Activated naive CD4-positive, alpha-beta T cell treated with Interleukin-2 at 50 U/mL for 16 hours (primary cell): Measurements from ENCODE around the gene LRBA.

ENCODE experiments used
- DNase-seq: peaks from one replicate; pipeline ENCODE4 v3.0.0-alpha.2; 2020

The LRBA gene

DNA sequence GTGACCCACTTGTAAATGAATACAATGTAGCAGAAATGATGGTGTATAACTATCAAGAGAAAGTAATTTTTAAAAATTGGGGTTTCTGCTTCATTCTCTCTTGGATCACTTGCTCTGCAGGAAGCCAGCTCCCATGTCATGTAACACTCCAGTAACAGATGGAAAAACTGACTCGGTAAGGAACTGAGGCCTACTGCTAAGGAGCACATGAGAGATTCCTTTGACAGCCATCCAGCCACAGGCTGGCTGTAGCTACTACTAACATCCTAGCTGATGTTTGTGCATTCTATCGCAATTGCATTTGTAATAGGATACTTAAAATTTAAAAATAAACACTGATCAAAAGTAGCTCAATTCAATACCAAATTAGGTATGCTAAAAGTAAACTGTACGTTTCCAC, 535.4 kb downstream of the LRBA start:
- no peak for DNase-seq

GRCh38 chr4:150477869-150478268, 537.2 kb downstream of the LRBA start:
- DNase-seq = no peak

- DNase-seq = no peak
Observed at GRCh38 chr4:150476776-150477175, 538.3 kb downstream of the LRBA start.

- no peak for DNase-seq
Observed at GRCh38 chr4:150475763-150476162, 539.3 kb downstream of the LRBA start.

DNA sequence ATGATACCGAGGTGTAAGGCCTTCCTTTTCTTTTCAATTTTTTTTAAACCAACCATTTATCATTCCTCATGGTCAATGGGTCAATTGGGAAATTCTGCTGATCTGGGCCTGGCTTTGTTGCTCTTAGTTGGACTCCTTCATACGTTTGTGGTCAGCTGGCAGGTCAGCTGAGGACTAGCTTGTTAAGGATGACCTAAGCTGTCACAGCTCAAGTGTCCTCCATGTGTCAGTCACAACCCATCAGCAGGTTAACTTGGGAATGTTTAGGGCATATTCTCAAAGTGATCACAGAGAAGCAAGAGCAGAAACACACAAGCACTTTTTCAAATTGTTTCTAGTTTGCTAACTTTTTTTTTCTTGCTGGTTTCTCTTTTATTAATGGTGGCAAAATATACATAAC, 550.6 kb downstream of the LRBA start:
- no peak for DNase-seq

GRCh38 chr4:150462743-150463142, 552.3 kb downstream of the LRBA start:
- no peak for DNase-seq

DNA sequence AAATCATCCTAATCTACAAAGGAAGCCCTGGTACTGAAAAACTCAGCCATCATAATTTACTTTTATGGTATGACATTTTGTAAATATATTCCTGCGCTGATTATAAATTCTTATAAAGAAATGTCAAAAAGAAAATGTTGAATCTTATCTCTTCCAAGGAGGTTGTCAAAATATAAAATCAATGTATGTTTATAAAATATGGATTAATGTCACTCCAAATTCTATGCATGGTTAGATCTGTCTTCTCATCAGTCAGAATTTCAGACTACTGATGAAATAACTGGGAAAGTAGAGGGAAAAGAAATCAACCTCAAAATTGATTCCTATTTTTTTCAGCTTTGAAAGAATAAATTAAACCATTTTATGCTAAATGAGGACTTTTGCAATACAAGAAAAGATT, 553.1 kb downstream of the LRBA start:
- DNase-seq = no peak

DNA sequence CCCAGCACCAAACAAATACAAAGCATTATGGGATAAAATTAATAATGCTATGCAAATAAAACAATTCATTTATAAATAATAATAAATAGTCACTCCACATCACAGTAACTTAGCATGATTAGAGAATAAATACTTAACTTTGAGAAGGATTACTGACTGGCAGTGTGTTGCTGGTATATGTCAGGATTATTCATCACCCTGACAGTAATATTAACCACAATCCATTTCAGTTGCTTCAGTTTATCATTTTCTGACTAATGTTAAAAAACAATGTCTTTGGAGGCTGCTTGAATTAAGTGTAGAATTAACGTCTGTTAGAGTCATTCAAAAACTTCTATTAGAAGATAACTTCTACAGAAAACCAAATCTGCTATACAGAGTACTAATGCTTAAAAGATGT, 557.3 kb downstream of the LRBA start:
- no peak for DNase-seq

GRCh38 chr4:150451883-150452282, 563.2 kb downstream of the LRBA start:
- no peak for DNase-seq

DNA sequence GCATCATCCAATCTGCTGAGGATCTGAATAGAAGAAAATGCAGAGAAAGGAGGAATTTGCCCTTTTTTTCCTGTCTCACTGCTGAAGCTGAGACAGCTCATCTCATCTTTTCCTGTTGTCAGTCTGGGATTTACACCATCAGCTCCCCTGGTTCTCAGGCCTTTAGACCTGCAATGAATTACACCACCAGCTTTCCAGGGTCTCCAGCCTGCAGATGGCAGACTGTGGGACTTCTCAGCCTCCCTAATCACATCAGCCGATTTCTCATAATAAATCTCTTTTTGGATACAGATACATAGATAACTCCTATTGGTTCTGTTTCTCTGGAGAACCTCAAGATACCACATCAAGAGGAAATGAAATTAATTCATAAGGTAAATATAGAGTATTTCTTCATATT, 567.7 kb downstream of the LRBA start:
- DNase-seq = no peak

- no peak for DNase-seq
Observed at GRCh38 chr4:150439451-150439933, 575.6 kb downstream of the LRBA start.

DNA sequence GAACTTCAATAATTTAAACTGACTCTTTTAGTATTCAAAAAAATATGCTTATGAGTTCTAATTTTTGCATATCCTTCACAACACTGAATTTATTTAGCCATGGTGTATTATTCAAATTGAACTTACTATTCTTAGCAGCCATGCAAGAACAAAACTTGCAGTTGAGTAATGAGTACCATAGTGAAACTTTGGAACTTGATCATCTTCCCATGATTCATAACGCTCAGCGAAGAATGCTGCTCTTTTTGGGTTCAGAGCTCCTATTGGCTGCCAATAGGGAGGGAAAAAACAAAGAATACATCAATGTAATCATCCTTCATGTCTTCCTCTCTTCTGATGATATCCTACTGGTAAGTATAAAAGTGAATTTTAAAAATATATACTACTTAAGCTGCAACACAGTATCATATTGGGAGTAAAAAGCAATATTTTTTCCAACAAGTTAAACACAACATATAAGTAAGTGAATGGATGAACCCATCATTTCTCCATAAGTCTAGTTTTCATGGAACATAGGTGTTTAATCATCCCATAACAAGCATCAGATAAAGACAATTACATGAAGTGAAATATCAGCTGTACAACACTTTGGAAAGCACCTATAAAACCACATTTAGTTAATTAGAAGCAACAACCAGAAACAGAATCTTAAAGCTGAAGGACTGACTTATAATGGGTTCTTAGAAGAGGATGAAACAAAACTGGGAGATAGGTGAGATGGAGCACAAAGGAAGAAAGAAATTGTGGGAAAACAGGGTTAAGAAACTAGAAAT, 578.3 kb downstream of the LRBA start:
- no peak for DNase-seq

DNA sequence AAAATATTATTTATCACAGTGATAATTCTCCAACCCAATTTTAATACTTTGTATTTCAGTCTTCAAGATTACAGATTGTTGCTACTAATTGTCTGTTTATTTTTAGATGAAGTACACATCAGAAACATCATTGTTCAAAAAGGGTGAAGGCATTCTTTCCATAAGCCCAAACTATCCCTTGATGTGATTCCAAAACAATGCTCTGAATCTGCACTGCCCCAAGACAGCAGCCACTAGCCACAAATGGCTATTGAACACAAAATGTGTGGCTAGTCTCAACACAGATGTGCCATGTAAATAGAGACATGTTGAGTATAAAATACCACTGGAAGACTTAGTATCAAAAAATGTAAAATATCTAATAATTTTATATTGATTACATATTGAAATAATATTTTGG, 583.9 kb downstream of the LRBA start:
- DNase-seq = no peak

- DNase-seq = no peak
Observed at GRCh38 chr4:150425161-150425560, 589.9 kb downstream of the LRBA start.

DNA sequence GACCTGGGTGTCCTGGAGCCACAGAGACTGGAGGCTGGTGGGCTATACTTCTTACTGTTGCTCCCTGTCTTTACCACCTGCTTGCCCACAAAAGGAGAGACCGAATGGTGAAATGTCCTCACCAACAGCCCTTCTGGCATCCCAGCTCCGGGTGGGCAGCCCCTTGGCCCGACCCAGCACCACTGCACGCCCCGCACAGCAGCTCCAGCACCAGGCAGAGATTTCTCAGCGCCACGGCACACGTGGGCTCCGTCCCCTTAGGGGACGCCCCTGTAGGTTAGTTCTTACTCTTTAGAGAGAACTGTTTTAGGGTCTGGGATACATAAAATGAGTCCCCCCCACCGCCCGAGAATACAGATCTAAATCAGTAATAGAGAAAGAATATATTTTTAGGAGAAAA, 591.6 kb downstream of the LRBA start:
- no peak for DNase-seq

- DNase-seq = no peak
Observed at GRCh38 chr4:150423074-150423473, 592.0 kb downstream of the LRBA start.

- no peak for DNase-seq
Observed at GRCh38 chr4:150421612-150422011, 593.5 kb downstream of the LRBA start.

- no peak for DNase-seq
Observed at GRCh38 chr4:150419939-150420338, 595.1 kb downstream of the LRBA start.

GRCh38 chr4:150418757-150419410, 596.2 kb downstream of the LRBA start:
- DNase-seq = no peak

DNA sequence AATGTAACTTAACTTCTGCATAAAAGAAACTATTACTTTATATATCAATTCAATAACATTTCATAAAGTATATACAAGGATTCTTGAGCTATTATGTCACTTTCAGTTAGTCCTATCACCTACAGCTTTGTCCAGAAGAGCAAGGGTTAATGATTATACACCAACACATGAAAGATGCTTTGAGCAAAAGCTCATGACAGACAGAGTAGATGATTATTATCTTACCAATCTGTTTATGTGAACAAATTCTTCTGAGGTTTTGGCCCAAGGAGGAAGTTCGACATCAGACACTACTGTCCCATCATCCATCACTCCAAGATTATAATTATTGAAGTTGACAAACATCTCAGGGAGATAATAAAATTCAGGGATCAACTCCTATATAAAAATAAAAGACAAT, 599.9 kb downstream of the LRBA start:
- DNase-seq = no peak

GRCh38 chr4:150411520-150411919, 603.6 kb downstream of the LRBA start:
- DNase-seq = no peak

- no peak for DNase-seq
Observed at GRCh38 chr4:150402871-150403272, 612.2 kb downstream of the LRBA start.

DNA sequence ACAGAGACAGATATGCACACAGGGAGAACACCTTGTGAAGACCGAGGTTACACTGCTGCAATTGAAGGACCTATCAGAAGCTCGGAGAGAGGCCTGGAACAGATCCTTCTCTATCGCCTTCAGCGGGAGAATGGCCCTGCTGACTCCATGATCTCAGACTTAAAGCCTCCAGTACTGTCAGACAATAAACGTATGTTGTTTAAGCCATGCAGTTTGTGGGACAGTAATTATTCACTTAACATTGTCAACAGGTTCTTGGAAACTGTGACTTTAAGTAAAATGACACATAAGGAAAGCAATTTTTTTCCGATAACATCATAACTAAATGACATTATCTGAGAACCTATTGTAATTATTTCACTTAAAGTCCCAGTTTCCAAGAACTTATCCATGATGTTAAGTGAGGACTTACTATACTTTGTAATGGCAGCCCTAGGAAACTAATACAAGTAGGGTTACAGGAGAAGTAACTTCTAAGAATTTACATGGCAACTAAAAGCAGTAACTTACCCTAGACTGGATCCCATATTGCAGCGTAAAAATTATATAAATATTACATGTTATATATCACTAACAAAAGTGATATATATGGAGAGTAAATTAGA, 613.9 kb downstream of the LRBA start:
- no peak for DNase-seq

- peak; percentile 13 for DNase-seq
Observed at GRCh38 chr4:150395872-150396271, 619.2 kb downstream of the LRBA start.
